ENCODE data around the gene TTLL3. TPM values are rescaled to one million over a fixed set of nuclear protein-coding genes. Genes with fewer than 3 reads are reported as not detected.
"Not testable (repeated sequence)": the region's sequence is repeated elsewhere in the genome, so short reads cannot be mapped to it uniquely, and the experiment has no call there.

The TTLL3 gene
- polyA plus RNA-seq, 3 donors, result 37.7 to 93.8 (median 83.2) TPM

DNA sequence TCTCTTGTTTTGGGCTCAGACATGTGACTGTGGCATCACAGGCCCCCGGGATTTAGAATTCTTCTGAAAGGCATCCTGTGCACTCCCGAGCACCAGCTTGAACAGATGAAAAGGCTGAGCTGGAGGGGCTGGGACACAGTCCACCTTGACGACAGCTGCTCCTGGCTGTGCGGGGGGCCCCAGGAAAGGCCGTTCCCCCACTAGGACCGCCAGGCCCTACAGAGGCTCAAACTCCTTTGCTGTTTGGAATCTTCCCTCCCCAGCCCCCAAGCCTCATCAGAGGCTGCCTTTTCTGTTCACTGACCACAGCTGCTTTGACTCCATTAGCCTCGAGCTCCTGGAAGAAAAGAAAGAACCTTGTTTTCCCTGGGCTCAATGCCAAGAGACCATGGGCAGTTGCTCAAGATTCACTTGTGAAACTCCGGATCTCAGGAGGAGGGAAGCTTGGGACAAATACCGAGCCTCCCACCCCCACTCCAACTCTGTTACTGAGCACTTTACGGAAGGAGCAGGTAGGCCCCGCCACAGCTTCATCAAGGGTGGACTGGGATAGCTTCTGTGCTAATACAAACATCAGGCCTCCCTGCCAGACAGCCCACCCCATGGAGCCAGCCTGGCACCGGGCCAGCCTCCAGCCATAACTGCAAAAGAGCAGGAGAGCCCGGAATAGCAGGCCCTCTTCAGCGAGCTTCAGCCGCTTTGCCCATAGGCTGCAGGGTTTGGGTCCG, 54.3 kb downstream of the TTLL3 start:
- DNase-seq, result peak; percentile 63

DNA sequence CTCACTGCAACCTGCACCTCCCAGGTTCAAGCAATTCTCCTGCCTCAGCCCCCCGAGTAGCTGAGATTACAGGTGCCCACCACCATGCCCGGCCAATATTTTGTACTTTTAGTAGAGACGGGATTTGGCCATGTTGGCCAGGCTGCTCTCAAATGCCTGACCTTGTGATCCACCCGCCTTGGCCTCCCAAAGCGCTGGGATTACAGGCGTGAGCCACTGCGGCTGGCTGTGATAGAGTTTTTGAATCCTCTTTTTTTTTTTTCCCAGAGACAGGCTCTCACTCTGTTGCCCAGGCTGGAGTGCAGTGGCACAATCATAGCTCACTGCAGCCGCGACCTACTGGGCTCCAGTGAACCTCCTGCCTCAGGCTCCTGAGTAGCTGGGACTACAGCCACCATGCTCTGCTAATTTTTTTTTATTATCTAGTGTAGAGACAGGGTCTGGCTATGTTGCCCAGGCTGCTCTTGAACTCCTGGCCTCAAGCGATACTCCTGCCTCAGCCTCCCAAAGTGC, 55.1 kb downstream of the TTLL3 start:
- not testable (repeated sequence) for DNase-seq

DNA sequence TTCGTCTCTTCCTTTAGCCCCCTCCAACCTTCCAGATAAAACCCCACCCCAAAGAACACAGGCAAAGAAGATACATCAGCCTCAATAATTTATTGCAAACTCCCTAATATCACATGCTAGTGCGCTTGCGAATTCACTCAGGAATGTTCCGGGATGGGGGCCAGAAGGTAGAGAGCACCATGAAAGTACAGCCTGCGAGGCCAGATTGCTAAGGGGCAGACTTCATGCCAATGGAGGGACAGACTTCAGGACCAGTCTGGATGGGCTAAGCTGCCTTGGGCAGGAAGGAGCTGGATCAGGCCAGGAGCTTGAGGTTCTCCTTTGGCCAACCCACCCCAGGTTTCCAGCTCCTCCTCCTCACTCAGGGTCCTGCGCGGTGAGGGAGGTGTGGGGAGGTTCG, 56.6 kb downstream of the TTLL3 start:
- DNase-seq, result no peak

DNA sequence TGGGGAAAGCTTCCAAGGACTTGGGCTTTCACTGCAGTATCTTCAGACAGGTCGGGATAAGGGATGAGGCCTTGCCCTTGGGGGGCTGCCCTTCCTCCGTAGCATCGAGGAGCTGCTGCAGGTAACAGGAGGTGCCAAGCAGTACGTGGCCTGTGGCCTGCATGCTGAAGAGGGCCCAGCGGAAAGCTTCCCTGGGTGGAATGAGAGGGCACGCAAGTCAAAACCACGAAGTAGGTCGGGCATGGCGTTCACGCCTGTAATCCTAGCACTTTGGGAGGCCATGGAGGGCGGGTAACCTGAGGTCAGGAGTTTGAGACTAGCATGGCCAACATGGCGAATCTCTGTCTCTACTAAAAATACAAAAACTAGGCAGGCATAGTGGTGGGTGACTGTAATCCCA, 57.0 kb downstream of the TTLL3 start:
- no peak for DNase-seq

DNA sequence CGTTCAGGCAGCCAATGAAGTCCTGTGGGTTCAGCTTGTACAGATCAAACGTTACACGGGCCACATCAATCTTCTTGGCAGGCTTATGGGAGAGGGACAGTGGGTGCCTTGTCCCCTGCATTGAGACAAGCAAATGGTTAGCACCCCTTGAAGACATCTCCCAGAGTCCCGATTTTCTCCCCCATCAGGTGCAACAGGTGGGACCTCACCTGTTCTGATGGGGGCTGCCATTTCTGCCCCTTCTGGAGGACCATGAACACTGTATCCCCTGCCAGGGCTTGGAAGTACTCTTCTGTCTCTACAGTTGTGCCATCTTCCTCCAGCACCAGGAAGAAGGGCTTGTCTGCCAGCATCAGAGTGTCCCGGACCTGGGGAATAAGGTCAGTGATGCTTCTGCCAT, 59.9 kb downstream of the TTLL3 start:
- no peak for DNase-seq

DNA sequence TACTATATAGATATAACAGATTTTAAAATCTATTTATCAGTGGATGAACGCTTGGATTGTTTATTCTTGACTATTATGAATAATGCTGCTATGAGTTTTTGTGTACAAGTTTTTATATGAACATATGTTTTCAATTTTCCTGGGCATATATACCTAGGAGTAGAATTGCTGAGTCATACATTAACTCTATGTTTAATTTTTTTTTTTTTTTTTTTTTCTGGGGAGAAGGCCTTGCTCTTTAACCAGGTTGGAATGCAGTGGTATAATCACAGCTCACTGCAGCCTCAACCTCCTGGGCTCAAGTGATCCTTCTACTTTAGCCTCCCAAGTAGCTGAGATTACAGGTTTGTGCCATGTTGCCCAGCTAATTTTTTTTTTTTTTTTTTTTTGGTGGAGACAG, 60.9 kb downstream of the TTLL3 start:
- no peak for DNase-seq

DNA sequence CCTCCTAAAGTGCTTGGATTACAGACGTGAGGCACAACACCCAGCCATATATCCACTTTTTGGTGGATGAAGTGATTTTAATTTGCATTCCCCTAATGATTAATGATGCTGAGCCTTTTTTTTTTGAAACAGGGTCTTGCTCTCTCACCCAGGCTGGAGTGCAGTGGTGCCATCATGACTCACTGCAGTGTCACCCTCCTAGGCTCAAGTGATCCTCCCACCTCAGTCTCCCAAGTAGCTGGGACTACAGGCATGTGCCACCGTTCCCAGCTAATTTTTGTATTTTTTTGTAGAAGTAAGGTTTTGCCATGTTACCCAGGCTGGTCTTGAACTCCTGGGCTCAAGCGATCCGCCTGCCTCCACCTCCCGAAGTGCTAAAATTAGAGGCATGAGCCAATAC, 62.0 kb downstream of the TTLL3 start:
- DNase-seq, result not testable (repeated sequence)

DNA sequence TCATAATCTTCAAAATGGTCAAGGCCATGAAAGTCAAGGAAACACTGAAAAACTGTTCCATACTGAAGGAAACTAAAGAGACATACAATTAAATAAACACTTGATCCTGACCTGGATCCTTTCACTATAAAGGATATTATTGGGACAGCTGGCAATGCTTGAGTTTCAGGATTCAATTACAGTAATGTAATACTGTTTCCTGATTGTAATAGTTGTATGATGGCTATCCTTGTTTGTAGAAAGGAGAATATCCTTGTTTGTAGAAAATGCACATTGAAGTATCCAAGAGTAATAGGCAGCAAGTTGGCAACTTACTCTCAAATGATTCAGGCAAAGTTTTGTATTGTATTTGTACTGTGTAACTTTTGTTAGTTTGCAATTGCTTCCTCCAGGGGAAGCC, 65.4 kb downstream of the TTLL3 start:
- no peak for DNase-seq

DNA sequence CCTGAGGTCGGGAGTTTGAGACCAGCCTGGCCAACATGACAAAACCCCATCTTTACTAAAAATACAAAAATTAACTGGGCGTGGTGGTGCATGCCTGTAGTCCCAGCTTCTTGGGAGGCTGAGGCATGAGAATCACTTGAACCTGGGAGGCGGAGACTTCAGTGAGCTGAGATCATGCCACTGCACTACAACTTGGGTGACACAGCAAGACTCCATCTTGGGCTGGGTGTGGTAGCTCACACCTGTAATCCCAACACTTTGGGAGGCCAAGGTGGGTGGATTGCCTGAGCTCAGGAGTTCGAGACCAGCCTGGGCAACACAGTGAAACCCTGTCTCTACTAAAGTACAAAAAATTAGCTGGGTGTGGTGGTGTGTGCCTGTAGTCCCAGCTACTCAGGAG, 66.2 kb downstream of the TTLL3 start:
- DNase-seq, result not testable (repeated sequence)

DNA sequence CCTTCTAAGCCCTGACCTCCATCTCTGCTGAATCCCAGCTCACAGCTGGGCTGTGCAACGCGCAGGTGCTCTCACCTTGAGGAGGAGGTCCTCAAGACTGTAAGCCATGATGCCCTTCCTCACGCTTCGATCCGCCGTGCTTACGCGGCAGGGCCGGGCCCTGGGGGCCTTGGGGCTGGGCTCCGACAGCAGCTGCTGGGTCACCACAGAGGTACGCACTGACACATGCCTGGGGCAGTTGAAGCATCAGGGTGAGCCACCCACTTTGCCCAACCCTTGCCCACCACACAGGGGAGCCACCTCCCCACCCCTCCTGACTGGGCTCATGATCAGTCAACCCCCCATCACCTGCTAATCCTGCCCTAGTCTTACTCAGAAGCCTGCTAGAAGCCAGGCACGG, 66.9 kb downstream of the TTLL3 start:
- DNase-seq, result no peak

DNA sequence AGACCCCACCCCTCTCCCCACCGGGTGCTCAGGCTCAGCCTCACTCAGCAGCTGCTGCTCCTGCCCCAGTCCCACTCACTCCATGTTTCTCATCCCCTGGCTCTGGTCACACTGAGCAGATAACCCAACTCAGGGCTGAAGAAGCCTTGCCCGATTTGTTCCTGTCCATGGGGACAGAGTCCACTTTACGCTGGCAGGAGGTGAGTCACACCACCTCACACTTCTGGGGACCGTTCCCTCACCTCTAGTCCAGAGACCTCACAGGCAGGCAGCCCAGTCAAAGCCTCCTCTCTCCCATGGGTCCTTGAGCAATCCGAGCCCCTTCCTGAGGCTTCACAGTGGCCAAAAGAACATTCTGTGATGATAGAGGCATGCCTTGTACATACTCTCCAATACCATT, 68.6 kb downstream of the TTLL3 start:
- DNase-seq, result no peak

DNA sequence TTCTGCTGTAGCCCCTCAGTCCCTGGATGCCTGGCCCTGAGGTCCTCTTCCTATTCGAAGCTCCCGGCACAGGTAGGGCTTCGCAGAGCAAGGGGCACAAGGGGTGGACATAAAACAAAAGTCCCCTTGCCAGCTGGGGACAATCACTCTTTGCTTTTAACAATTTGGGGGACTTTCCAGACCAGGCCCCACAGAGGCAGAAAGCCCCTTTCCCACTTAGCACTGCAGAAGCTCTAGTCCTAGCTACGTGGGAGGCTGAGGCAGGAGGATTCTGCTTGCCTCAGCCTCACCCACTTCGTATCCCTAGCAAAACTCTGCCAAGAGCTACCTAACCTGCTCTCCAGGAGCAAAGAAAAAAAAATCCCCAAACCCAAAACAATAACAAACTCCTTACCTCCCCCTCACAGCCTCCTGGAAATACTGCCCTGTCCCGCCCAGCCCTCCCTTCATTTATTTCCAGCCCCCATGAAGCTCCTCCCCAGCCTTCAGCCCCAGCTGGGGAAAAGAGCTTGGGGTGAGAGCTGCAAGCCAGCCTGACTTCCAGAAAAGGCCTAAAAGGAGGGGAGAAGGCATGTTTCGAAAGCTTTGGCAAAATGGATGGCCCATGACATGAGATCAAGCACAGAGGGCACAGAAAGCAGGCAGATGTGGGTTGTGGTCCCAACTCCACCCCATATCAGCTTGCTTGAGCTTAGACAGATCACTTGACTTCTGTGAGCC, 69.9 kb downstream of the TTLL3 start, which contains the start of gene CIDEC:
CIDEC (minus strand) TSS at position 424 of the 720 bp plus-strand sequence. CDS start 1,767 bp downstream, outside the sequence.
- no peak for DNase-seq

DNA sequence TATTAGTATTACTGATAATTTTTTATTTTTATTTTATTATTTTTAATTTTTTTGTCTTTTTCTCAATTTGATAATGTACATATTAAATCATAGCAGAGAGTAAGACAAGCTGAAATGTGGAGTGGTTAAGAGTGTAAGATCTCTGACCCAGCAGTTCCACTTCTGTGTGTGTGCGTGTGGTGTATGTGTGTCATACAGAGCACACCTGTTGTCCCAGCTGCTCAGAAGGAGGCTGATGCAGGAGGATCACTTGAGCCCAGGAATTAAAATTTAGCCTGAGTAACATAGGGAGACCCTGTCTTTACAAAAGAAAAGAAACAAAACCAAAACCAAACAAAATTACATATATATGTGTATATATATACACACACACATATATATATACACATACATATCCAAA, 71.4 kb downstream of the TTLL3 start:
- no peak for DNase-seq

DNA sequence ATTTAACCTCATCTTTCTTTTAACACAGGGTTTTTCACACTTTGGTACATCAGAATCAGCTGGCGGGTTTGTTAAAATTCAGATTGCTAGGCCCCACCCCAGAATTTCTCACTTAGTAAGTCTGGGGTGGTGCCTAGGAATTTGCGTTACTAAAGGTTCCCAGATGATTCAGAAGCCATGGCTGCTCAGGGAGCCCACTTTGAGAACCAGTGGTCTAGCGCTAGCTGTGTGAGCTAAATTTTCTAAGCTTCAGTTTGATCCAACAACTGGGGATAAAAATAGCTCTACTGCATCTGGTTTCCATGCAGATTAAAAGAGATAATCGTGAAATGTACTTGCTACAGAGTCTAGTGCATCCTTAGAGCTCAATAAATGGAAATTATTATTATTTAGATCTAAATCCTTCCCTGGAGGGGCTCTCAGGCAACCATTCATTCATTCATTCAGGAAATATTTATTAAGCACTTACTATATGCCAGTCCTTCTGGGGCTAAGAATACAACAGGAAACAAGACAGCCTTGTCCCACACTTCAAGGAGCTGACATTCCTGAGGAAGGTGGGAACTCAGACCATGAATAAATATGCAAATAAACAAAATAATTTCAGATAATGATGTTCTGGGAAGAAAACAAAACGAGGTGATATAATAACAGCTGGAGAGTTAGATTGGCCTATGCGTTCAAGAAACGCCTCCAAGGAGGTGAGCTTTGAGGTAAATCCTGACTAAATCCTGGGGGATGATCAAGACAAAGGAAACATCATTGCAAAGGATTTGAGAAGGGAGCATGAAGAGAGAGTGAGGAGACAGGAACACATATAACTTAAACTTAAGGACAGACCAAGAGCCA, 73.9 kb downstream of the TTLL3 start:
- no peak for DNase-seq

DNA sequence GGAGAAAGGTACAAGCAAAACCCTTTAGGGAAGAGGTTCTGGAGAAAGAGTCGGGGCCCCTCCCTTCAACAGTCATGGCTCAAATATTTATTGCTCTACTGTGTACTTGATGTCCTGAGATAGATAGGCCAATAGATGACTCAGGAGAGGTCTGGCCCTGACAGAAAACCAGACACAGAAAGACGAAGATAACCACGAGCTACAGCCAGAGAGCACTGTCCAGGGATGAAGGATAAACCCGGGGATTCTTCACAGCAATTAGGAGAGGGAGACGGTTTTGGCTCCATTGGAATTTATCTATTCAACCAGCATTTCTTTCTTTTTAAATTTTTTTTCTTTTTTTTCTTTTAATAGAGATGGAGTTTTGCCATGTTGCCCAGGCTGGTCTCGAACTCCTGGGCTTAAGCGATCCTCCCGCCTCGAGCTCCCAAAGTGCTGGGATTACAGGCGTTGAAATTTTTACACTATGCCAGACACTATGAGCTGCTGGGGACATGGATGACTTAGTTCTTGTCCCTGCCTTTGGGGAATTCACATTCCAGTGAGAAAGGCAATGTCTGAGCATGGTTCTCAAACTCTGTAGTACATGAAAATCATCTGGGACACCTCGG, 74.6 kb downstream of the TTLL3 start:
- no peak for DNase-seq

Other genes with a start within 250 kb of the TTLL3 start
- 10 to 100 TPM; 32.1 to 41.7 (median 37.8) TPM for gene MTMR14, start 160.8 kb upstream of the TTLL3 start, polyA plus RNA-seq (ENCODE audit: insufficient read length in 3 of 3)
- gene CPNE9, start 106.4 kb upstream of the TTLL3 start, polyA plus RNA-seq (ENCODE audit: insufficient read length in 3 of 3), result under 1 TPM; 0.10 to 0.27 (median 0.10) TPM
- gene BRPF1, start 78.5 kb upstream of the TTLL3 start, polyA plus RNA-seq (ENCODE audit: insufficient read length in 3 of 3), result 10 to 100 TPM; 20.9 to 24.6 (median 21.3) TPM
- gene OGG1, start 60.3 kb upstream of the TTLL3 start, polyA plus RNA-seq (ENCODE audit: insufficient read length in 3 of 3), result 10 to 100 TPM; 63.7 to 84.8 (median 69.5) TPM
- 10 to 100 TPM; 17.5 to 24.1 (median 22.8) TPM for gene CAMK1, start 40.3 kb upstream of the TTLL3 start, polyA plus RNA-seq (ENCODE audit: insufficient read length in 3 of 3)
- 10 to 100 TPM; 69.4 to 79.8 (median 77.7) TPM for gene TADA3, start 17.8 kb upstream of the TTLL3 start, polyA plus RNA-seq (ENCODE audit: insufficient read length in 3 of 3)
- gene ARPC4, start 17.2 kb upstream of the TTLL3 start, polyA plus RNA-seq (ENCODE audit: insufficient read length in 3 of 3), result 100 to 1,000 TPM; 122 to 140 (median 133) TPM
- 10 to 100 TPM; 37.0 to 40.4 (median 39.2) TPM for gene RPUSD3, start 33.7 kb downstream of the TTLL3 start, polyA plus RNA-seq (ENCODE audit: insufficient read length in 3 of 3)
- gene CIDEC, start 70.0 kb downstream of the TTLL3 start, polyA plus RNA-seq (ENCODE audit: insufficient read length in 3 of 3), result under 1 TPM in 1 of 3 donors, not detected in 2; 0.19 TPM
- 10 to 100 TPM; 44.5 to 49.8 (median 46.7) TPM for gene JAGN1, start 80.3 kb downstream of the TTLL3 start, polyA plus RNA-seq (ENCODE audit: insufficient read length in 3 of 3)
- 10 to 100 TPM; 11.2 to 17.0 (median 15.5) TPM for gene IL17RE, start 92.6 kb downstream of the TTLL3 start, polyA plus RNA-seq (ENCODE audit: insufficient read length in 3 of 3)
- 10 to 100 TPM; 32.8 to 44.8 (median 39.9) TPM for gene IL17RC, start 106.8 kb downstream of the TTLL3 start, polyA plus RNA-seq (ENCODE audit: insufficient read length in 3 of 3)
- 10 to 100 TPM; 53.1 to 78.9 (median 74.6) TPM for gene CRELD1, start 123.6 kb downstream of the TTLL3 start, polyA plus RNA-seq (ENCODE audit: insufficient read length in 3 of 3)
- 1 to 10 TPM; 4.3 to 5.8 (median 4.8) TPM for gene PRRT3, start 142.1 kb downstream of the TTLL3 start, polyA plus RNA-seq (ENCODE audit: insufficient read length in 3 of 3)
- 10 to 100 TPM; 79.1 to 90.1 (median 86.2) TPM for gene EMC3, start 176.6 kb downstream of the TTLL3 start, polyA plus RNA-seq (ENCODE audit: insufficient read length in 3 of 3)
- gene FANCD2, start 216.2 kb downstream of the TTLL3 start, polyA plus RNA-seq (ENCODE audit: insufficient read length in 3 of 3), result 10 to 100 TPM; 18.2 to 28.8 (median 26.8) TPM

All from renal pelvis (tissue), 4 donors.